Thymus (tissue), 11 donors: Measurements from ENCODE around the gene TMEM125. TPM values are rescaled to one million over a fixed set of nuclear protein-coding genes. Genes with fewer than 3 reads are reported as not detected.

Experiments used
- DNase-seq, 9 donors: peaks; one replicate each; pipeline ENCODE4 v3.0.0-alpha.2; 2013; ENCODE audit warnings: low spot score in 9 of 9, low read depth in 6 of 9, missing footprints in 1 of 9
- H3K27ac ChIP-seq, 2 donors: one replicate each; pipeline ENCODE4 v1.5.1; 2013; ENCODE audit warnings: control low read depth in 1 of 2, low read depth in 1 of 2, low read length in 1 of 2, mild to moderate bottlenecking in 1 of 2, moderate library complexity in 1 of 2
- H3K27me3 ChIP-seq, 2 donors: one replicate each; pipeline ENCODE4 v1.5.1; 2013; ENCODE audit warnings: low read length in 1 of 2; ENCODE audit not compliant: control insufficient read depth in 2 of 2, insufficient read depth in 1 of 2
- H3K36me3 ChIP-seq, 2 donors: one replicate each; pipeline ENCODE4 v1.5.1; 2013; ENCODE audit warnings: low read length in 1 of 2, mild to moderate bottlenecking in 1 of 2, moderate library complexity in 1 of 2; ENCODE audit not compliant: control insufficient read depth in 2 of 2, insufficient read depth in 2 of 2
- H3K4me1 ChIP-seq, 2 donors: one replicate each; pipeline ENCODE4 v1.5.1; 2013; ENCODE audit warnings: low read length in 2 of 2; ENCODE audit not compliant: control insufficient read depth in 2 of 2, insufficient read depth in 2 of 2
- H3K4me3 ChIP-seq, 2 donors: one replicate each; pipeline ENCODE4 v1.5.1; 2013; ENCODE audit warnings: low read length in 2 of 2, control low read depth in 1 of 2, mild to moderate bottlenecking in 1 of 2
- H3K9me3 ChIP-seq, 2 donors: one replicate each; pipeline ENCODE4 v1.5.1; 2013; ENCODE audit warnings: low read length in 1 of 2, mild to moderate bottlenecking in 1 of 2; ENCODE audit not compliant: control insufficient read depth in 2 of 2, insufficient read depth in 1 of 2
- WGBS: extraction: QIAGEN DNeasy Blood & Tissue Kit; methylation state at CpG from one replicate; pipeline ENCODE4 v1.1.7; 2013; 5-methylcytosine and 5-hydroxymethylcytosine counted together
- polyA plus RNA-seq: library from polyadenylated mRNA; stranded (reverse); fragments of 200-250 nt; gene quantifications from one replicate; pipeline ENCODE4 v1.2.3, GENCODE V29; 2013
- total RNA-seq: library from RNA; stranded (reverse); fragments of 120-200 nt; gene quantifications from one replicate; pipeline ENCODE4 v1.2.4, GENCODE V29; 2013
- donor health status: healthy.

The TMEM125 gene
- total and polyA plus RNA-seq, 2 donors: 0.42 to 2.4 TPM

DNA sequence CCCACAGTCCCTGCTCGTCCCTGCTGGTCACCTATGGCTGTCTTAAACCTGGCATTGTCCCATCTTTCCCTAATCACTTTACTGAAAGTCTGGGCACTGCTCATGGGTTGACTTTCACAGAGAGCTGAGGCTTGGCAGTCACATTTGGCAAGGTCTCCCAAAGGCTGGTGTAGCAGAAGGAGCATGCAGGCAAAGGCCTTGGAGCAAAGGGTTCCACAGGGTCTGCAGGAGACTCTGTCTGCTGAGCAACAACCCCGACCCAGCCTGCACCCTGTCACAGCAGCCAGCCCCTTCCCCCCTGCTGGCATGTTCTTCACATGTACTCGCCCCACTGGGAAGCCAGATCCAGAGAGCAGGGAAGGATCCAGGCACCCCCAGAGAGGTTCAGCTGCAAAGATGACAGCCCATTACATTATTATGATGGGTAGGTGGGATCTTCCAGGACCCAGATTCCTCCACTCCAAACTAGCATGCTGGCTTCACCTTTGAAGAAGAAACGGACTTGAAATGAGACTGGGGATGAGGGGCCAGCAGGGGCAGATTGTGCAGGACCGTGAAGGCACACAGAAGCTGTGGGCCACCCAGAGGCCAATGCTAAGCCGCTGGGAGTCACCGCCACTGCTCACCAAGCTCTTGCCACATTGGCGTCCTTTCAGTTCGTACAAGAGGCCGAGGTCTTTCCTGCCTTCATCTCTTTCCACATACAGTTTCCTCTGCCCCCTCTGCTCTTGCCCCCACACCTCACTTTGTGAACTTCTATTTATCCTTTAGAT is 14.2 kb upstream of the TMEM125 start:
- no peak overlapping the region for H3K4me3 ChIP-seq
- WGBS: 92% methylated on average over 10 of the region's 10 CpGs
- H3K36me3 ChIP-seq: no peaks in the 10 kb centered on the region
- no peaks in the 10 kb centered on the region for H3K4me1 ChIP-seq
- DNase-seq: no peak
- H3K9me3 ChIP-seq: peaks cover 0 to 10% of the 10 kb centered on the region in 2 donors
- H3K27ac ChIP-seq: no peak overlapping the region
- H3K27me3 ChIP-seq: no peaks in the 10 kb centered on the region

DNA sequence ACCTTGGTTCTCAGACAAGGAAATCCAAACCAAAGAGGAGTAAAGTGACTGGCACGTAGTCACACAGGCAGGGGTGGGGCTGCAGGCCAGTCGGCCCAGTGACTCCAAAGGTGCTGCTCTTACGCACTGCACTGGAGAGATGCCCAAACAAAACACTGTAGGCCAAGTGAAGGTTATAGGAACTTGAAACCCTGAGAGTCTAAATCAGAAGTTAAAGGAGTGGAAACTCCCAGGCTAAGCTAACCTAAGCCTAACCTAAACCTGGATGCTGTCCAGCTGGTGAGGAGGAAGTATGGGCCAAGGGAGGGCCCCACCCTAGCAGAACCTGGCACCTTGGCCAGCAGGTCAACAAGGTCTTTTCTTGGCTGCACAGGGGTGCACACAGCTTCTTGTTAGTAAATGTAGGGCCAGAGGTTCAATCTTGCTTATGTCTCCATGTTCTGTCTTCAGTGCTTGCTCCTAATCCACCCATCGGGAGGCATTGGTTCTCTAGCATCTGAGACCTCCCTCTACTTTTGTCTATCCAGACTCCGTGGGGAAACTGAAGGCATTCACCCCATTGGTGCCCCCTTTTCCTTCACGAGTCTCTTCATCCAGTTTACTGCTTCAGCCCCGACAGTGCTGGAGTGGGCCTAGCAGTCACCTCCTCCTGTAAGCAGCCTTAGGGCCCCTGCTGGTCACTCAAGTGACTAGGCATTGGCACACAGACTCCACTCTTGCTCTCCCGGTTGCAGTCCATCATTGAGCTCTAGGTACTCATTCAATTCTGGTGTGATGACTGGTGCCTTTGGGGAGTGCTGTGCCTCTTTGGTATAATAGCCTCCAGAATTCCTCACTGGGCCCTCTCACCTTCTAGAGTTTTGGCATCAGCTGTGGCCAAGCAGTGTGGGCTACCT is 12.9 kb upstream of the TMEM125 start:
- no peak for DNase-seq
- H3K27me3 ChIP-seq: no peaks in the 10 kb centered on the region
- H3K9me3 ChIP-seq: peaks cover 0 to 10% of the 10 kb centered on the region in 2 donors
- H3K36me3 ChIP-seq: no peaks in the 10 kb centered on the region
- H3K4me1 ChIP-seq: no peaks in the 10 kb centered on the region
- no peak overlapping the region for H3K27ac ChIP-seq
- H3K4me3 ChIP-seq: no peak overlapping the region
- 94% methylated on average over 8 of the region's 8 CpGs for WGBS

DNA sequence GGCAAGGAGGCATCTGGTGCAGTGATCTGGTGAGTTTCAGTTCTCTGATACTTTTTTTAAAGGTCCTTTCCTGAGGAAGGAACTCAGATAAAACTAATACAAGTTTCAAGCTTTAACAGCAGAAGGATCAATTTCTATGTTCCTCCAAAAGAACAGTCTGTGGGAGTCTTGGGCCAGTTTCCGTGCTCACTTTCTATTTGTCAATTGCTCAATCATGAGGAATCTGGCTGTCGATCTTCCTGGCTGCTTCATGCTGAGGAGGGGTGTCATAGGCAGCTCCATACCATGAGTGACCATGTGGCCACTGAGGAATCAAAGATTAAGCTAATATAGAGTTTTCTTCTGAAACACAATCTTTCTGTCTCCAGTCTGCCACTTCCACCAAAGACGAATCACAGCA is 11.4 kb upstream of the TMEM125 start:
- no peak for DNase-seq
- H3K27ac ChIP-seq: no peak overlapping the region

DNA sequence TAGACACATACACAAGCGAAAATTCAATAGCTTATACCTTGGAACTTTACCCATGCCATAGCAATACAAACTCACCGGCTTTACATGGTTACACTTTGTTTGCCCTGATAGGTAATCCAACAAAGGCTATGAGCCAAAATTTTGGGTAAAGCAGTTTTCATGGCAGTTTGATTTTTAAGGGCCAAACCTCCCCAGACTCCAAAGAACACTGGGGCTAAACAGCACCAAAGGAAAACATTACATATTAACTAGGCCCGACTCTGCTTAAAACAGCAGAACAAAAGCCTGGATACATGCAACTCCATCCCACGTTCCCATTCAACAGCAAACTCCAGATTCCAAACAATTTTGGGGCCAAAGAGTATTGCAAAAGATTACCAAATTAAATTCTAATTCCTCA is 4.4 kb upstream of the TMEM125 start:
- H3K4me3 ChIP-seq: no peak overlapping the region
- H3K27ac ChIP-seq: no peak overlapping the region
- peaks cover 0 to 3% of the 10 kb centered on the region in 2 donors for H3K4me1 ChIP-seq
- 96% methylated on average over 4 of the region's 4 CpGs for WGBS
- no peaks in the 10 kb centered on the region for H3K9me3 ChIP-seq
- H3K36me3 ChIP-seq: no peaks in the 10 kb centered on the region
- DNase-seq: no peak
- H3K27me3 ChIP-seq: peaks cover 0 to 6% of the 10 kb centered on the region in 2 donors

More for the DNA sequence above, 11.4 kb upstream of the TMEM125 start:
- no peaks in the 10 kb centered on the region for H3K4me1 ChIP-seq
- H3K36me3 ChIP-seq: no peaks in the 10 kb centered on the region
- H3K4me3 ChIP-seq: no peak overlapping the region
- H3K27me3 ChIP-seq: no peaks in the 10 kb centered on the region
- H3K9me3 ChIP-seq: peaks cover 0 to 10% of the 10 kb centered on the region in 2 donors
- 98% methylated on average over 3 of the region's 3 CpGs for WGBS

DNA sequence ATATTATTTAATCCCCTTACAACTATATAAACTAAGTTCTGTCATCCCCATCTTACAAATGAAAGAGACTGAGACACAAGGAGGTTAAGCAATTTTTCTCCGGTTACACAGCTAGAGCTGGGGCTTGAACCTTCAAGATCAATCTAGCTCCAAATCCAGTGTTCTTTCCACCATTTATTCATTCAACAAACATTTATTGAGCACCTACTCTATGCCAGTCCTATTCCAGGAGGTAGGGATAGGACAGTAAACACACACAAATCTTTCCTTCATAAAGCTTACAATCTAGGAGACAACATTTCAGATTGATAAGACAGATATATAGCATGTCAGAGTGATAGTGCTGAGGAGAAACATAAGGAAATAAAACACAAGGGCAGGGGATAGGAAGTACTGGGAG is 2.9 kb upstream of the TMEM125 start:
- H3K4me1 ChIP-seq: peaks cover 3 to 5% of the 10 kb centered on the region in 2 donors
- DNase-seq: no peak
- peaks cover 0 to 7% of the 10 kb centered on the region in 2 donors for H3K27me3 ChIP-seq
- WGBS: 96% methylated on average over 1 of the region's 1 CpG
- no peak overlapping the region for H3K4me3 ChIP-seq
- no peak overlapping the region for H3K27ac ChIP-seq
- H3K36me3 ChIP-seq: no peaks in the 10 kb centered on the region
- H3K9me3 ChIP-seq: no peaks in the 10 kb centered on the region

DNA sequence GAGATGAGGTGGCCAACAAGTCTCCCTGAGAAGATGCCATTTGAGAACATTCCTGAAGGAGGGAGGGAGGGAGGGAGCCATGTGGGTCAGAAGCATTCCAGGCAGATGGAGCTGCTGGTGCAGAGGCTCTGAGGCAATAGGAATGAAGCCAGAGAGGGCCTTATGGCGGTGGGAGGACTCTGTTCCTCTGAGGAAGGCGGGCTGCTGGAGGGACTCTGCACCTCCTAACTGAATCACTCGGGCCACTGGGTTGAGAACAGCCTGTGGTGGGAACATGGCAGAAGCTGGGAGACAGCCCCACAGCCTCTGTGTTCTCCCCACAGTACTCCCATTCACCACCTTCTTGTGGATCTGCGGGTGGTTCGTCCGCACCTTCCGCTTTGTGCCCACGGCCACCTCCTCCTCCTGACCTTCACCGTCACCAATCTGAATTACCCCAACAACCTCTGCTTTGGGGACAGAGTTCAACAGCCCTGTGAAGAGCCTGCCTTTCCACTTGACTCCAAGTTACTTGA is 2.4 kb upstream of the TMEM125 start:
- Histone ChIP-seq H3K27ac (no peak overlapping the region), H3K9me3 (no peaks in the 10 kb centered on the region), H3K27me3 (peaks cover 0 to 7% of the 10 kb centered on the region in 2 donors), H3K4me3 (no peak overlapping the region), H3K4me1 (peaks cover 3 to 5% of the 10 kb centered on the region in 2 donors), H3K36me3 (no peaks in the 10 kb centered on the region)
- 96% methylated on average over 9 of the region's 9 CpGs for WGBS
- DNase-seq: no peak

DNA sequence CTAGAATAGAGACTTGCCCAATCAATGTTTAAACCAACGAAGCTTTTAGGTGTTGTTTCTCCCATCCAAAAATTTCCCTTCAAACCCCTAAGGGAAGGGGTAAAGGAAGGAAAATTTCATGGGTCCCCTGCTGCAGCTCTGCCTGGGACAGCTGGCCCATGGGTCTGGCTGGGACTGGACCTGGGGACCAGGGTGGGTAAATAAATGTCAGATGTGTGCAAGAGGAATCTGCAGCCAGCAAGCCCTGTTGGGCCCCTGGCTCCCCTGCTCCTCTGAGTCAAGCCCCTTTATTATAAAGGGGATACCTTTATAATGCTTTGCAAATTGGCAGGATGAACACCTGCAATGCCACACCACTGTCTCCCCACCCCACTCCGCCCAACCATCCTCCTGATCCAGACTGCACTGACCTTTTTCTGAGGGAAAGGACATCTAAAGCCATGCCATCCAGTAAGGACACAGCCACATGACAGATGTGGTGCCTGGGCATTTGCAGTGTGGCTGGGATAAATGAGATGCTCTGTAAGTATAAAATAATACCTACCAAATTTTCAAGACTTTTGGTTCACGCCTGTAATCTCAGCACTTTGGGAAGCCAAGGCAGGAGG is 1.9 kb upstream of the TMEM125 start:
- H3K27me3 ChIP-seq: peaks cover 0 to 7% of the 10 kb centered on the region in 2 donors
- H3K4me3 ChIP-seq: no peak overlapping the region
- H3K36me3 ChIP-seq: no peaks in the 10 kb centered on the region
- H3K27ac ChIP-seq: no peak overlapping the region
- no peaks in the 10 kb centered on the region for H3K9me3 ChIP-seq
- 94% methylated on average over 3 of the region's 3 CpGs for WGBS
- H3K4me1 ChIP-seq: peaks cover 3 to 5% of the 10 kb centered on the region in 2 donors
- no peak for DNase-seq

DNA sequence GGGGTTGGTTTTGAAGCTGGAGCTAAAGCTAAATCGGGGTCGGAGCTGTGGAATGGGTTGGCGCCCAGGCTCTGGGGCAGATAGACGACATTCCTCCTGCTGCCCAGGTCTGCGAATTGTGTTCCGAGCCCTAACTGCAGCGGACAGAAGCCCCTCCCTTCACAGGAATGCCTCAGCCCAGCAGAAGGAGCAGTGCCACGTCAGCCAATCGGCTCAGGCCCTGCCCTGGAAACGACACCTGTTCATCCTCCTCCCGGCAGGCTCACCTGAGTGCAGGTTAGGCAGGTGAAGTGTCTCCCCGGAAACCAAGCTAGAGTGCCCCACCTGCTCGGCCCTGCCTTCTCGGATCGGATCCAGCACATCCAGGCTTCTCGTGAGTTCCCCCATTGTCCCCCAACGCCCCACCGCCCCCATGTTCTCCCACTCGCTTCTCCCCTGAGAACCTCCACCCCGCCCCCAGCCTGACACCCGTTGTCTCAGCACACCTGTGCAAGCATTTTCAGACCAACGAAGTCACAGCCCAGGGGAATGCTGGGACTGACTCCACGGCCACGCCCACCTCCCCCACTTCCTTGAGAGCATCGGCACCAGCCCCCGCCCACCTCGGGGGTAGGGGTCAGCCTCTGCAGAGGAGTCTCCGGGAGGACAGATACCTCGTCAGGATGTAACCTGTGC is 775 bp downstream of the TMEM125 start:
- peaks cover 0 to 10% of the 10 kb centered on the region in 2 donors for H3K9me3 ChIP-seq
- H3K36me3 ChIP-seq: no peaks in the 10 kb centered on the region
- H3K27ac ChIP-seq: no peak overlapping the region
- H3K27me3 ChIP-seq: peaks cover 0 to 7% of the 10 kb centered on the region in 2 donors
- WGBS: 11% methylated on average over 29 of the region's 29 CpGs
- peaks cover 3 to 17% of the 10 kb centered on the region in 2 donors for H3K4me1 ChIP-seq
- H3K4me3 ChIP-seq: peak overlapping the region in 1 of 2 donors; percentile 20
- peak in 5 of 9 donors; percentile 22 to 67 (median 49) for DNase-seq
